Colon (tissue), 2 donors: ENCODE results near the gene GOLM1.
"Not testable (repeated sequence)": the region's sequence is repeated elsewhere in the genome, so short reads cannot be mapped to it uniquely, and the experiment has no call there.

Experiments
- FAIRE-seq: peaks from 2 replicates; lab custom pipeline; 2012; peaks lifted over from hg19 to GRCh38; lab: Jason Lieb, UNC
- donor health status: control.
- donor health status: control.

The GOLM1 gene

GRCh38 chr9:86082870-86083269 lies 16.5 kb downstream of the GOLM1 start:
- no peak for FAIRE-seq

GRCh38 chr9:86079865-86080469 lies 19.4 kb downstream of the GOLM1 start:
- no peak for FAIRE-seq

- no peak for FAIRE-seq
Observed at GRCh38 chr9:86079421-86079831, 19.9 kb downstream of the GOLM1 start.

- FAIRE-seq: no peak
Observed at GRCh38 chr9:86078731-86079130, 20.6 kb downstream of the GOLM1 start.

GRCh38 chr9:86077276-86077675 lies 22.1 kb downstream of the GOLM1 start:
- no peak for FAIRE-seq

GRCh38 chr9:86075132-86076109 lies 23.9 kb downstream of the GOLM1 start:
- no peak for FAIRE-seq

GRCh38 chr9:86073839-86074238 lies 25.5 kb downstream of the GOLM1 start:
- no peak for FAIRE-seq

- FAIRE-seq: no peak
Observed at GRCh38 chr9:86072394-86072877, 26.9 kb downstream of the GOLM1 start.

- no peak for FAIRE-seq
Observed at GRCh38 chr9:86069206-86069869, 30.0 kb downstream of the GOLM1 start.

- FAIRE-seq: no peak
Observed at GRCh38 chr9:86064220-86064619, 35.1 kb downstream of the GOLM1 start.

- FAIRE-seq: no peak
Observed at GRCh38 chr9:86062845-86063693, 36.3 kb downstream of the GOLM1 start.

GRCh38 chr9:86061972-86062739 lies 37.2 kb downstream of the GOLM1 start:
- FAIRE-seq: no peak

- no peak for FAIRE-seq
Observed at GRCh38 chr9:86057491-86057890, 41.9 kb downstream of the GOLM1 start.

GRCh38 chr9:86054695-86055094 lies 44.7 kb downstream of the GOLM1 start:
- FAIRE-seq: no peak

GRCh38 chr9:86052556-86053468 lies 46.5 kb downstream of the GOLM1 start:
- FAIRE-seq: no peak

GRCh38 chr9:86048018-86048742 lies 51.2 kb downstream of the GOLM1 start:
- FAIRE-seq: not testable (repeated sequence)

- FAIRE-seq: no peak
Observed at GRCh38 chr9:86047361-86047760, 52.0 kb downstream of the GOLM1 start.

- no peak for FAIRE-seq
Observed at GRCh38 chr9:86046930-86047341, 52.4 kb downstream of the GOLM1 start.

- no peak for FAIRE-seq
Observed at GRCh38 chr9:86046071-86046636, 53.2 kb downstream of the GOLM1 start.
